A549 treated with dexamethasone at 1 μM for 4 hours (cell line): ENCODE results near the gene UTS2B. TPM values are rescaled to one million over a fixed set of nuclear protein-coding genes. Genes with fewer than 3 reads are reported as not detected.

ENCODE experiments used
- total RNA-seq: library from RNA; stranded (reverse); fragments of 200-300 nt; extraction: Qiagen RNA extraction; gene quantifications from 5 replicates; pipeline ENCODE4 v1.2.3, GENCODE V29; 2022

Gene UTS2B, protein sequence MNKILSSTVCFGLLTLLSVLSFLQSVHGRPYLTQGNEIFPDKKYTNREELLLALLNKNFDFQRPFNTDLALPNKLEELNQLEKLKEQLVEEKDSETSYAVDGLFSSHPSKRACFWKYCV
- total RNA-seq, result 0.07 to 0.12 TPM (median 0.07 TPM) in 3 of 5 replicates, not detected in the others

DNA sequence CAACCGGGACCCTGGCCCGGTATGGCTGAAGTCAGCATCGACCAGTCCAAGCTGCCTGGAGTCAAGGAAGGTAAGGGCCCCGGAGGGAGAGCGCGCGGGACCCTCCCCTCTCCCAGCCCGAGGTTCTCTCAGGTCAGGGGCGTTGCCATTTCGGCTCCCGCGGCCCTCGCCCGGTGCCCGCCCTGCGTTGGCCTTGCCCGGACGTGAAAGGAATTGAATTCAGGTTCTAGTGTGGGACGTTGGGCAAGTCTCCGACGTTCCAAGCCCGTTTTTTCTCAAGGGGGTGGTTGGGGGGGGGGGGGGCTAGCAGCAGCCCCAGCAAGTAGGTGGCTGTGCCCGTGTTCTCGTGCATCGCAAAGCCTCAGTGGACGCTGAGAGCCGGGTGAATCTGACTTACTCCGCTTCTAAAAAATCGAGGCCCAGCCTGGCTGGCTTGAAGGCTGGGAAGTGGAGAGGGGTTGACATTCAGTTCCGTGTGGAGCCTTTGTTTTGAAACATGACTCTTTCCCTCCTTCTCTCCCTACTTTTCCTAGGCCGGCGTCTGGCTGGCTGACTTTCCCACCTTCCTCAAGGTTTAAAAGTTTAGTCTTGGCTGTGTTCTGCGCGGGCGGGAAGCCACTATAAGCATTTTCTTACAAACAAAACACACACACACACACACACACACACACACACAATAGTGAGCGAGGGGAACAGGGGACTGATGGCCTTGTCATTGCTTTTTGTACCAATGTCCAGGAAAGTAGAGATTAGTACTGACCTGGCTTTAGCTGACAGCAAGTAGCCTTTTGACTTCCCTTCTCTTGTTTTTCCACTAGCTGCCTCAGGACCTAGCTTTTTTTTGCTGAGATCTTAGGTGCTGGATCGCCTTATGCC is at the start of gene UTS2B:
Gene UTS2B (minus strand): TSS at position 873 of the 876 bp plus-strand sequence. CDS start 48,337 bp downstream, outside the sequence.

DNA sequence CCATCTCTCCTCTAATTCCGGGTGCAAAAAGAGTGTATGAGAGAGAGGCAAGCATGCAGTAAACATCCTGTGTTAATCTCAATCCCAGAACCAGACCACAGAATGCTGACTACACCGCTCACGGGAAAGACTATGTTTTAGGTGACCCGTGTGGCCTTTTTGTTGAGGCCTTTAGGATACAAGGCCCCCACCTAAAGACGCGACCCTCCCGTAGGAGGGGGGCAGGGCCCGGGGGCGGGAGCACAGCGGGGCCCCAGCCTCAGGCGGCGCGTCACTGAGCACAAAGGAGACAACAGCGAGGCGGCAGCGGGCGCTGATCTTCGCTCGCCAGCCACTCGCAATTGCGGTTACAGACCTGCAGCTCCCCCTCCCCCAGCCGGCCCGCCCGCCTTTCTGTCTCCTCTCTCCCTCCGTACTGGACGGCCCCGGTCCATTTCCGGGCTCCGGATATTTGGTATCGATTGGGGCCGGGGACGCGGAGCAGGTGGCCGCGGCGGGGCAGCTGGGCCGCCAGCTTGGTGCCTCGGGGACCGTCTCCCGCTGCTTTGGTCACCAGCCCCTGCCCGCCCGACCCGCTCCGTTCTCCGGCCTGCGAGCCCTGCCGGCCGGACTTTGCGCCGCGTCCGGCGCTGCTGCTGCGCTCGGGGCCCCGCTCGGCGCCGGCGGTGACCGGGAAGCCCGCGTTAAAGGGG is 1.2 kb downstream of the UTS2B start, which contains the start of gene CCDC50:
Gene CCDC50 (plus strand): TSS at position 433 of the 692 bp plus-strand sequence. CDS start 281 bp downstream, outside the sequence.

Other genes with a start within 250 kb of the UTS2B start
- gene OSTN, start 131.3 kb downstream of the UTS2B start, total RNA-seq, result not detected in 5 replicates
- 21.8 to 27.6 TPM (median 25.8 TPM) in 5 replicates for gene CCDC50, start 1.1 kb downstream of the UTS2B start, total RNA-seq
- not detected in 5 replicates for gene PYDC2, start 130.6 kb upstream of the UTS2B start, total RNA-seq